Neural cell (in vitro differentiated cells): ENCODE measurements around the gene OR5I1. TPM values are rescaled to one million over a fixed set of nuclear protein-coding genes. Genes with fewer than 3 reads are reported as not detected.

Experiments used
- H2AFZ ChIP-seq: fragments of 200-600, 300-800 bp; sonication (generic), shearing (Covaris generic); 2 replicates; pipeline ENCODE4 v1.6.0; 2014; ENCODE audit warnings: low read depth, mild to moderate bottlenecking, antibody characterized with exemption, low read length, moderate library complexity
- H3F3A ChIP-seq: fragments of 200-600 bp; shearing (Covaris generic); 2 replicates; pipeline ENCODE4 v1.6.1; 2016; ENCODE audit warnings: mild to moderate bottlenecking, moderate library complexity, mixed read lengths, antibody characterized with exemption, low read length; ENCODE audit not compliant: insufficient read depth, poor library complexity, severe bottlenecking
- H3K27ac ChIP-seq: fragments of 200-600, 300-800 bp; sonication (generic), shearing (Covaris generic); 2 replicates; pipeline ENCODE4 v1.5.1; 2014; ENCODE audit warnings: mild to moderate bottlenecking, low read length, moderate library complexity
- H3K27me3 ChIP-seq: fragments of 300-800, 200-600 bp; sonication (generic), shearing (Covaris generic); 2 replicates; pipeline ENCODE4 v1.6.0; 2014; ENCODE audit warnings: mild to moderate bottlenecking, low read depth, low read length, moderate library complexity; ENCODE audit not compliant: insufficient read depth
- H3K36me3 ChIP-seq: fragments of 300-800, 200-600 bp; sonication (generic), shearing (Covaris generic); 2 replicates; pipeline ENCODE4 v1.5.1; 2014; ENCODE audit warnings: mild to moderate bottlenecking, antibody characterized with exemption, low read length, moderate library complexity; ENCODE audit not compliant: insufficient read depth
- H3K4me2 ChIP-seq: fragments of 300-800, 200-600 bp; sonication (generic), shearing (Covaris generic); 2 replicates; pipeline ENCODE4 v1.6.0; 2014; ENCODE audit warnings: mild to moderate bottlenecking, low read length
- H3K4me3 ChIP-seq: fragments of 300-800, 200-600 bp; sonication (generic), shearing (Covaris generic); 2 replicates; pipeline ENCODE4 v1.5.1; 2014; ENCODE audit warnings: mild to moderate bottlenecking, low read length, moderate library complexity
- H3K79me2 ChIP-seq: fragments of 200-600 bp; shearing (Covaris generic); replicated peaks from 2 replicates; pipeline ENCODE4 v1.6.0; 2014; ENCODE audit warnings: mild to moderate bottlenecking, low read length, moderate library complexity; ENCODE audit not compliant: insufficient read depth
- H3K9ac ChIP-seq: fragments of 300-800, 200-600 bp; sonication (generic), shearing (Covaris generic); 2 replicates; pipeline ENCODE4 v1.6.1; 2016; ENCODE audit warnings: mild to moderate bottlenecking, low read length, mixed read lengths
- H3K9me2 ChIP-seq: fragments of 200-600 bp; shearing (Covaris generic); 2 replicates; pipeline ENCODE4 v1.6.1; 2016; ENCODE audit warnings: mild to moderate bottlenecking, low read length, mixed read lengths; ENCODE audit not compliant: insufficient read depth
- H3K9me3 ChIP-seq: fragments of 200-600, 300-800 bp; sonication (generic), shearing (Covaris generic); 2 replicates; pipeline ENCODE4 v1.6.1; 2016; ENCODE audit warnings: mild to moderate bottlenecking, mixed run types, low read length, moderate library complexity, mixed read lengths
- H4K20me1 ChIP-seq: fragments of 200-600 bp; shearing (Covaris generic); 2 replicates; pipeline ENCODE4 v1.6.1; 2016; ENCODE audit warnings: mild to moderate bottlenecking, mixed run types; ENCODE audit not compliant: insufficient read depth
- EP300 ChIP-seq: fragments of 450-650 bp; conservative IDR thresholded peaks from 2 replicates; pipeline ENCODE4 v1.6.1; 2014; ENCODE audit warnings: antibody characterized with exemption, mild to moderate bottlenecking, moderate library complexity; ENCODE audit not compliant: poor library complexity, severe bottlenecking
- EZH2 ChIP-seq: fragments of 200-600, 300-800 bp; shearing (Covaris generic), sonication (generic); IDR thresholded peaks from 2 replicates; pipeline ENCODE4 v1.6.1; 2014; ENCODE audit warnings: antibody characterized with exemption, low read length, borderline replicate concordance, mild to moderate bottlenecking; ENCODE audit not compliant: insufficient read depth, poor library complexity, severe bottlenecking
- MXI1 ChIP-seq: fragments of 450-650 bp; conservative IDR thresholded peaks from 2 replicates; pipeline ENCODE4 v1.6.1; 2014; ENCODE audit warnings: antibody characterized with exemption, mild to moderate bottlenecking; ENCODE audit not compliant: poor library complexity, severe bottlenecking
- POLR2AphosphoS5 ChIP-seq: IDR thresholded peaks from 2 replicates; pipeline ENCODE4 v1.6.1; 2012
- RAD21 ChIP-seq: fragments of 450-650 bp; conservative IDR thresholded peaks from 2 replicates; pipeline ENCODE4 v1.6.1; 2014; ENCODE audit warnings: antibody characterized with exemption, mild to moderate bottlenecking, moderate library complexity
- REST ChIP-seq: IDR thresholded peaks from 2 replicates; pipeline ENCODE4 v1.6.1; 2012; ENCODE audit warnings: borderline replicate concordance
- SMC3 ChIP-seq: fragments of 450-650 bp; conservative IDR thresholded peaks from 2 replicates; pipeline ENCODE4 v1.6.1; 2014; ENCODE audit warnings: antibody characterized with exemption, mild to moderate bottlenecking, moderate library complexity; ENCODE audit not compliant: poor library complexity
- TAF1 ChIP-seq: IDR thresholded peaks from 2 replicates; pipeline ENCODE4 v1.6.1; 2012; ENCODE audit warnings: low read depth
- polyA plus RNA-seq: library from polyadenylated mRNA; depleted of rRNA; stranded (reverse); fragments of >200 nt; gene quantifications from 2 replicates; pipeline ENCODE4 v1.2.3, GENCODE V29; 2014
- TF ChIP-seq, protein P1 (sequence below): fragments of 450-650 bp; IDR thresholded peaks from 2 replicates; pipeline ENCODE4 v1.5.1; 2014; ENCODE audit warnings: antibody characterized with exemption, mild to moderate bottlenecking, moderate library complexity; ENCODE audit not compliant: poor library complexity, severe bottlenecking

OR5I1 gene
- polyA plus RNA-seq, 1 donor from 2014 or later = not detected

DNA sequence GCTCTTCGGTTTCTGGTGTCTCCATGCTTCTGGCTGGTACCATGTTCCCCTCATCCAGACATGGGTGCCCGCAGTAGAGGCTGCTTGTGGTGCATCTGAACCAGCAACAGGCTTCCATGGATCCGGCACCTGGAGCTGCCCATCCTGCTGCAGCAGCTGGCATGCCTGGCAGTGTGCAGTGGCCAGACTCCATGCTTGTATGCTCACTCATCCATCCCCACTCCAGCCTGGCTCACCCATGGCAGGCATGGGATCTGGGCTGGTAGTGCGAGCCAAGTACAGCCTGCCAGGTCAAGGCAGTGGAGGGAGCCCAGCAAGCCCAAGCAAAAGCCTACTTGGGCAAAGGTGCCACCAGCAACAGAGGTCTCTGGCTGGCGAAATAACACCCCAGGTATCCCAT, 15.7 kb downstream of the OR5I1 start:
- Histone ChIP-seq H3K9me2 (no peaks in the 10 kb centered on the region), H3K9me3 (no peaks in the 10 kb centered on the region), H3F3A (no peaks in the 10 kb centered on the region), H3K79me2 (no peaks in the 10 kb centered on the region), H4K20me1 (no peaks in the 10 kb centered on the region), H3K4me2 (no peak overlapping the region), H3K4me3 (no peak overlapping the region), H3K36me3 (no peaks in the 10 kb centered on the region), H2AFZ (no peak overlapping the region), H3K27ac (no peak overlapping the region), H3K27me3 (no peaks in the 10 kb centered on the region), H3K9ac (no peak overlapping the region)
- TF ChIP-seq POLR2AphosphoS5 = no peak
- no peak for TF ChIP-seq EP300
- no peak for TF ChIP-seq EZH2
- no peak for TF ChIP-seq REST
- no peak for TF ChIP-seq SMC3

- H3K27me3 ChIP-seq = no peaks in the 10 kb centered on the region
- H3K4me3 ChIP-seq = no peak within 1 kb of the TSS
- no peaks in the 10 kb centered on the region for H3K36me3 ChIP-seq
- H3K9ac ChIP-seq = no peak within 1 kb of the TSS
- H4K20me1 ChIP-seq = no peaks in the 10 kb centered on the region
- no peak within 1 kb of the TSS for H3K27ac ChIP-seq
- H3K4me2 ChIP-seq = no peak within 1 kb of the TSS
- H3K9me3 ChIP-seq = no peaks in the 10 kb centered on the region
- no peaks in the 10 kb centered on the region for H3K9me2 ChIP-seq
- H3F3A ChIP-seq = no peaks in the 10 kb centered on the region
- no peak within 1 kb of the TSS for H2AFZ ChIP-seq
- no peaks in the 10 kb centered on the region for H3K79me2 ChIP-seq
- TF ChIP-seq RAD21 = no peak
- no peak for TF ChIP-seq REST
- TF ChIP-seq EP300 = no peak
- no peak for TF ChIP-seq EZH2
- TF ChIP-seq, protein P1, sequence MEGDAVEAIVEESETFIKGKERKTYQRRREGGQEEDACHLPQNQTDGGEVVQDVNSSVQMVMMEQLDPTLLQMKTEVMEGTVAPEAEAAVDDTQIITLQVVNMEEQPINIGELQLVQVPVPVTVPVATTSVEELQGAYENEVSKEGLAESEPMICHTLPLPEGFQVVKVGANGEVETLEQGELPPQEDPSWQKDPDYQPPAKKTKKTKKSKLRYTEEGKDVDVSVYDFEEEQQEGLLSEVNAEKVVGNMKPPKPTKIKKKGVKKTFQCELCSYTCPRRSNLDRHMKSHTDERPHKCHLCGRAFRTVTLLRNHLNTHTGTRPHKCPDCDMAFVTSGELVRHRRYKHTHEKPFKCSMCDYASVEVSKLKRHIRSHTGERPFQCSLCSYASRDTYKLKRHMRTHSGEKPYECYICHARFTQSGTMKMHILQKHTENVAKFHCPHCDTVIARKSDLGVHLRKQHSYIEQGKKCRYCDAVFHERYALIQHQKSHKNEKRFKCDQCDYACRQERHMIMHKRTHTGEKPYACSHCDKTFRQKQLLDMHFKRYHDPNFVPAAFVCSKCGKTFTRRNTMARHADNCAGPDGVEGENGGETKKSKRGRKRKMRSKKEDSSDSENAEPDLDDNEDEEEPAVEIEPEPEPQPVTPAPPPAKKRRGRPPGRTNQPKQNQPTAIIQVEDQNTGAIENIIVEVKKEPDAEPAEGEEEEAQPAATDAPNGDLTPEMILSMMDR = no peak
- no peak for TF ChIP-seq TAF1
- TF ChIP-seq MXI1 = no peak
- no peak for TF ChIP-seq POLR2AphosphoS5
- no peak for TF ChIP-seq SMC3
Observed at GRCh38 chr11:55914482-55914881, 21.7 kb downstream of the OR5I1 start, which contains the start of gene OR5W2. Gene OR5W2 (minus strand): TSS chr11:55914582. CDS start chr11:55914582, 0 bp downstream.
